Esophagus (tissue), 2 donors: ENCODE data around the gene SUGP1. TPM values are rescaled to one million over a fixed set of nuclear protein-coding genes. Genes with fewer than 3 reads are reported as not detected.

Experiments
- H3K27ac ChIP-seq, 2 donors: one replicate each; pipeline ENCODE4 v1.5.1; 2013; ENCODE audit warnings: low read depth in 2 of 2, mild to moderate bottlenecking in 2 of 2, inconsistent platforms in 1 of 2, low read length in 1 of 2, moderate library complexity in 1 of 2
- H3K27me3 ChIP-seq, 2 donors: one replicate each; pipeline ENCODE4 v1.6.1; 2013; ENCODE audit warnings: low read length in 2 of 2, control low read depth in 1 of 2, mild to moderate bottlenecking in 1 of 2; ENCODE audit not compliant: insufficient read depth in 2 of 2, control insufficient read depth in 1 of 2
- H3K36me3 ChIP-seq, 2 donors: one replicate each; pipeline ENCODE4 v1.6.1; 2013; ENCODE audit warnings: low read length in 1 of 2; ENCODE audit not compliant: control insufficient read depth in 2 of 2, insufficient read depth in 2 of 2
- H3K4me1 ChIP-seq, 2 donors: one replicate each; pipeline ENCODE4 v1.6.1; 2013; ENCODE audit warnings: low read length in 1 of 2; ENCODE audit not compliant: control insufficient read depth in 2 of 2, insufficient read depth in 2 of 2
- H3K4me3 ChIP-seq, 2 donors: one replicate each; pipeline ENCODE4 v1.5.1; 2013; ENCODE audit warnings: low read length in 2 of 2, mild to moderate bottlenecking in 2 of 2, low read depth in 1 of 2, moderate library complexity in 1 of 2
- H3K9me3 ChIP-seq, 2 donors: one replicate each; pipeline ENCODE4 v1.6.1; 2013; ENCODE audit warnings: mild to moderate bottlenecking in 2 of 2, low read depth in 1 of 2, low read length in 1 of 2, moderate library complexity in 1 of 2; ENCODE audit not compliant: control insufficient read depth in 2 of 2, insufficient read depth in 1 of 2
- WGBS, 2 donors: extraction: QIAGEN DNeasy Blood & Tissue Kit; methylation state at CpG; one replicate each; pipeline ENCODE4 v1.1.7; 2013; 5-methylcytosine and 5-hydroxymethylcytosine counted together
- polyA plus RNA-seq, 2 donors: library from polyadenylated mRNA; stranded (reverse); fragments of 200-250 nt; gene quantifications; one replicate each; pipeline ENCODE4 v1.2.3, GENCODE V29; 2013
- donor health status: healthy with polysubstance abuse.
- donor health status: Bipolar disorder and iron deficiency.

SUGP1 gene
- polyA plus RNA-seq, 2 donors: 27.8 to 42.6 TPM

- 78 to 86% methylated on average over 4 of the region's 4 CpGs for WGBS, 2 donors
- no peak overlapping the region for H3K4me3 ChIP-seq
- no peaks in the 10 kb centered on the region for H3K27me3 ChIP-seq
- H3K27ac ChIP-seq: no peak overlapping the region
- no peaks in the 10 kb centered on the region for H3K9me3 ChIP-seq
- no peaks in the 10 kb centered on the region for H3K36me3 ChIP-seq
- peaks cover 0 to 5% of the 10 kb centered on the region in 2 donors for H3K4me1 ChIP-seq
Measured at GRCh38 chr19:19227217-19227616, 93.1 kb downstream of the SUGP1 start.

- H3K4me3 ChIP-seq: no peak overlapping the region
- H3K4me1 ChIP-seq: peaks cover 0 to 5% of the 10 kb centered on the region in 2 donors
- H3K27me3 ChIP-seq: no peaks in the 10 kb centered on the region
- no peaks in the 10 kb centered on the region for H3K9me3 ChIP-seq
- no peaks in the 10 kb centered on the region for H3K36me3 ChIP-seq
- H3K27ac ChIP-seq: no peak overlapping the region
- WGBS, 2 donors: 59 to 65% methylated on average over 10 of the region's 10 CpGs
Measured at GRCh38 chr19:19226663-19227062, 93.6 kb downstream of the SUGP1 start.

GRCh38 chr19:19226204-19226603, 94.1 kb downstream of the SUGP1 start:
- 84 to 85% methylated on average over 5 of the region's 5 CpGs for WGBS, 2 donors
- Histone ChIP-seq H3K4me3 (no peak overlapping the region), H3K36me3 (no peaks in the 10 kb centered on the region), H3K9me3 (no peaks in the 10 kb centered on the region), H3K27ac (no peak overlapping the region), H3K4me1 (peaks cover 0 to 5% of the 10 kb centered on the region in 2 donors), H3K27me3 (no peaks in the 10 kb centered on the region)

Other genes with a start within 250 kb of the SUGP1 start
- 10 to 100 TPM; 17.6 to 19.1 TPM for gene TMEM161A, start 182.0 kb downstream of the SUGP1 start, polyA plus RNA-seq
- gene MEF2B, start 150.2 kb downstream of the SUGP1 start, polyA plus RNA-seq: under 1 TPM; 0.31 to 0.63 TPM
- 10 to 100 TPM; 18.3 to 22.8 TPM for gene BORCS8, start 128.4 kb downstream of the SUGP1 start, polyA plus RNA-seq
- 10 to 100 TPM; 73.6 to 94.1 TPM for gene RFXANK, start 128.3 kb downstream of the SUGP1 start, polyA plus RNA-seq
- gene NR2C2AP, start 117.1 kb downstream of the SUGP1 start, polyA plus RNA-seq: 10 to 100 TPM; 20.1 to 21.9 TPM
- under 1 TPM; 0.01 to 0.02 TPM for gene NCAN, start 108.6 kb downstream of the SUGP1 start, polyA plus RNA-seq
- under 1 TPM; 0.04 to 0.20 TPM for gene TM6SF2, start 47.2 kb downstream of the SUGP1 start, polyA plus RNA-seq
- 10 to 100 TPM; 19.6 to 35.6 TPM for gene MAU2, start 320 bp upstream of the SUGP1 start, polyA plus RNA-seq
- 10 to 100 TPM; 13.9 to 21.0 TPM for gene GATAD2A, start 85.2 kb upstream of the SUGP1 start, polyA plus RNA-seq
- gene TSSK6, start 195.0 kb upstream of the SUGP1 start, polyA plus RNA-seq: 1 to 10 TPM; 1.0 to 1.2 TPM
- gene NDUFA13, start 195.7 kb upstream of the SUGP1 start, polyA plus RNA-seq: 100 to 1,000 TPM; 273 to 353 TPM
- 1 to 10 TPM; 1.6 to 7.3 TPM for gene YJEFN3, start 208.4 kb upstream of the SUGP1 start, polyA plus RNA-seq
- gene CILP2, start 217.8 kb upstream of the SUGP1 start, polyA plus RNA-seq: under 1 TPM; 0.01 to 0.02 TPM